DND-41 (cell line): Measurements from ENCODE around the gene ST7.

Source experiments
- ATAC-seq: fragments of 200-7000 bp; cut with Tn5 transposase; 3 replicates; pipeline ENCODE4 v1.9.1; 2021; ENCODE audit warnings: low read depth; ENCODE audit not compliant: insufficient read depth
- DNase-seq: peaks from one replicate; pipeline ENCODE4 v3.0.0-alpha.2; 2020
- H2AFZ ChIP-seq: 2 replicates; pipeline ENCODE4 v1.6.0; 2012; ENCODE audit warnings: low read depth, low read length
- H3K27ac ChIP-seq: 2 replicates; pipeline ENCODE4 v1.5.1; 2012; ENCODE audit warnings: low read length, inconsistent platforms
- H3K27me3 ChIP-seq: fragments of 200-600 bp; sonication (generic); 2 replicates; pipeline ENCODE4 v1.6.0; 2012; ENCODE audit warnings: low read length, mild to moderate bottlenecking, inconsistent platforms; ENCODE audit not compliant: insufficient read depth, poor library complexity
- H3K36me3 ChIP-seq: 2 replicates; pipeline ENCODE4 v1.5.1; 2012; ENCODE audit warnings: low read length, inconsistent platforms; ENCODE audit not compliant: insufficient read depth
- H3K4me1 ChIP-seq: 2 replicates; pipeline ENCODE4 v1.5.1; 2012; ENCODE audit warnings: mild to moderate bottlenecking, low read length; ENCODE audit not compliant: insufficient read depth
- H3K4me2 ChIP-seq: 2 replicates; pipeline ENCODE4 v1.6.0; 2012; ENCODE audit warnings: mild to moderate bottlenecking, moderate library complexity, low read length, inconsistent platforms; ENCODE audit not compliant: insufficient read depth
- H3K4me3 ChIP-seq, 2 experiments: fragments of 200-600 bp in 1 of 2; shearing (Covaris generic) in 1 of 2; 2 replicates each; pipeline ENCODE4 v1.5.1; 2012 to 2016; ENCODE audit warnings: inconsistent platforms in 2 of 2, low read length in 2 of 2, mild to moderate bottlenecking in 2 of 2, low read depth in 1 of 2, moderate library complexity in 1 of 2
- H3K79me2 ChIP-seq: 2 replicates; pipeline ENCODE4 v1.6.0; 2012; ENCODE audit warnings: low read length, inconsistent platforms; ENCODE audit not compliant: insufficient read depth
- H3K9ac ChIP-seq: 2 replicates; pipeline ENCODE4 v1.6.0; 2012; ENCODE audit warnings: low read depth, mild to moderate bottlenecking, inconsistent platforms, low read length, moderate library complexity
- H3K9me3 ChIP-seq: 2 replicates; pipeline ENCODE4 v1.5.1; 2012; ENCODE audit warnings: low read length, moderate library complexity, mild to moderate bottlenecking, inconsistent platforms; ENCODE audit not compliant: insufficient read depth, severe bottlenecking
- H4K20me1 ChIP-seq: 2 replicates; pipeline ENCODE4 v1.6.0; 2012; ENCODE audit warnings: low read length; ENCODE audit not compliant: insufficient read depth
- EZH2 ChIP-seq: IDR thresholded peaks from 3 replicates; pipeline ENCODE4 v1.6.1; 2012; ENCODE audit warnings: borderline replicate concordance, low read depth, mild to moderate bottlenecking, moderate library complexity, low read length, inconsistent platforms; ENCODE audit not compliant: severe bottlenecking
- TF ChIP-seq, protein P1 (sequence below): IDR thresholded peaks from 2 replicates; pipeline ENCODE4 v1.5.1; 2012; ENCODE audit warnings: borderline replicate concordance, low read length, moderate library complexity, mild to moderate bottlenecking; ENCODE audit not compliant: poor library complexity, severe bottlenecking; ENCODE audit errors: extremely low read depth

The ST7 gene

GRCh38 chr7:117036836-117037235 is 83.5 kb downstream of the ST7 start:
- no peak overlapping the region for H3K4me3 ChIP-seq
- TF ChIP-seq, protein P1, sequence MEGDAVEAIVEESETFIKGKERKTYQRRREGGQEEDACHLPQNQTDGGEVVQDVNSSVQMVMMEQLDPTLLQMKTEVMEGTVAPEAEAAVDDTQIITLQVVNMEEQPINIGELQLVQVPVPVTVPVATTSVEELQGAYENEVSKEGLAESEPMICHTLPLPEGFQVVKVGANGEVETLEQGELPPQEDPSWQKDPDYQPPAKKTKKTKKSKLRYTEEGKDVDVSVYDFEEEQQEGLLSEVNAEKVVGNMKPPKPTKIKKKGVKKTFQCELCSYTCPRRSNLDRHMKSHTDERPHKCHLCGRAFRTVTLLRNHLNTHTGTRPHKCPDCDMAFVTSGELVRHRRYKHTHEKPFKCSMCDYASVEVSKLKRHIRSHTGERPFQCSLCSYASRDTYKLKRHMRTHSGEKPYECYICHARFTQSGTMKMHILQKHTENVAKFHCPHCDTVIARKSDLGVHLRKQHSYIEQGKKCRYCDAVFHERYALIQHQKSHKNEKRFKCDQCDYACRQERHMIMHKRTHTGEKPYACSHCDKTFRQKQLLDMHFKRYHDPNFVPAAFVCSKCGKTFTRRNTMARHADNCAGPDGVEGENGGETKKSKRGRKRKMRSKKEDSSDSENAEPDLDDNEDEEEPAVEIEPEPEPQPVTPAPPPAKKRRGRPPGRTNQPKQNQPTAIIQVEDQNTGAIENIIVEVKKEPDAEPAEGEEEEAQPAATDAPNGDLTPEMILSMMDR = no peak
- no peak for TF ChIP-seq EZH2
- no peaks in the 10 kb centered on the region for H3K36me3 ChIP-seq
- H3K4me2 ChIP-seq = no peak overlapping the region
- 0 out of 2 replicates have a peak, but pooled peaks cover 3% of the 10 kb centered on the region for H4K20me1 ChIP-seq
- DNase-seq = no peak
- H3K27me3 ChIP-seq = peaks cover 42% of the 10 kb centered on the region
- no peak overlapping the region for H3K27ac ChIP-seq
- no peak overlapping the region for H3K9ac ChIP-seq
- no peaks in the 10 kb centered on the region for H3K9me3 ChIP-seq
- ATAC-seq = no peak
- H3K4me1 ChIP-seq = no peaks in the 10 kb centered on the region
- no peak overlapping the region for H2AFZ ChIP-seq
- no peaks in the 10 kb centered on the region for H3K79me2 ChIP-seq

DNA sequence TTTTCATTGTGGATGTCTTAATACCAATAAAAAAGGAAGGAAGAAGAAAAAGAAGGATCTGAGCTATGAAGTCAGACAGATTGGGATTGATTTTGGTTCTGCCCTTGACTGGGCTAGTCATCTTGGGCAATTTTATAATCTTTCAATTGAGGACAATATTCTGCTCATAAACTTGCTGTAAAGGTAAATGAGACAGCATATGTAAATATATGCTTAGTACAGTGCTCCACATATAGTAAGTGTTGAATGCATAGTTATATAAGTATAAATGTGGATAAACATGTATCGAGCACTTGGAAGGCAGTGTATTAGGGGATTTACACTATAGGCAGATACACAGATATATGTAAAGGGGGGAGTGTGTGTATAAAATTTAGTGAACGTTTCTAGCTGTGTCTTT is 85.1 kb downstream of the ST7 start:
- ATAC-seq = no peak
- no peaks in the 10 kb centered on the region for H3K9me3 ChIP-seq
- no peak overlapping the region for H3K9ac ChIP-seq
- TF ChIP-seq, protein P1 = no peak
- no peak for TF ChIP-seq EZH2
- H3K79me2 ChIP-seq = no peaks in the 10 kb centered on the region
- H3K27ac ChIP-seq = no peak overlapping the region
- 0 out of 2 replicates have a peak, but pooled peaks cover 3% of the 10 kb centered on the region for H4K20me1 ChIP-seq
- DNase-seq = no peak
- peaks cover 42% of the 10 kb centered on the region for H3K27me3 ChIP-seq
- H3K4me3 ChIP-seq = no peak overlapping the region
- no peaks in the 10 kb centered on the region for H3K4me1 ChIP-seq
- H3K4me2 ChIP-seq = no peak overlapping the region
- H3K36me3 ChIP-seq = no peaks in the 10 kb centered on the region
- no peak overlapping the region for H2AFZ ChIP-seq

GRCh38 chr7:117041007-117041406 is 87.7 kb downstream of the ST7 start:
- Histone ChIP-seq H3K4me2 (no peak overlapping the region), H3K9me3 (no peaks in the 10 kb centered on the region), H3K9ac (no peak overlapping the region), H3K4me3 (no peak overlapping the region), H2AFZ (no peak overlapping the region), H4K20me1 (0 out of 2 replicates have a peak, but pooled peaks cover 3% of the 10 kb centered on the region), H3K27me3 (peaks cover 39% of the 10 kb centered on the region), H3K79me2 (no peaks in the 10 kb centered on the region), H3K27ac (no peak overlapping the region), H3K4me1 (no peaks in the 10 kb centered on the region), H3K36me3 (no peaks in the 10 kb centered on the region)
- no peak for DNase-seq
- TF ChIP-seq, protein P1 = no peak
- TF ChIP-seq EZH2 = no peak
- ATAC-seq = no peak

- Histone ChIP-seq H3K9ac (no peak overlapping the region), H4K20me1 (no peaks in the 10 kb centered on the region), H3K9me3 (no peaks in the 10 kb centered on the region), H3K4me3 (no peak overlapping the region), H3K27me3 (peaks cover 37% of the 10 kb centered on the region), H2AFZ (no peak overlapping the region), H3K36me3 (no peaks in the 10 kb centered on the region), H3K4me2 (no peak overlapping the region), H3K79me2 (no peaks in the 10 kb centered on the region), H3K4me1 (no peaks in the 10 kb centered on the region), H3K27ac (no peak overlapping the region)
- no peak for TF ChIP-seq EZH2
- TF ChIP-seq, protein P1 = no peak
- DNase-seq (no peak), ATAC-seq (no peak)
Observed at GRCh38 chr7:117041822-117042221, 88.5 kb downstream of the ST7 start.
